Measurements from ENCODE around the gene SLC5A3. TPM values are rescaled to one million over a fixed set of nuclear protein-coding genes. Genes with fewer than 3 reads are reported as not detected.

The SLC5A3 gene
- total and polyA plus RNA-seq, 10 donors: 1.1 to 22.3 (median 10.5) TPM

- WGBS, 5 donors: 88 to 99% (median 94%) methylated on average over 4 of the region's 4 CpGs
- H3K36me3 ChIP-seq: no peaks in the 10 kb centered on the region
- H3K9me3 ChIP-seq: no peaks in the 10 kb centered on the region
- H3K4me3 ChIP-seq: no peak overlapping the region
- peaks cover 0 to 7% (median 0%) of the 10 kb centered on the region in 6 donors for H3K4me1 ChIP-seq
- no peak overlapping the region for H3K27ac ChIP-seq
- TF ChIP-seq POLR2AphosphoS5 (IDR thresholded peaks at IDR 0.05) (no peak), POLR2A (IDR thresholded peaks at IDR 0.05) (no peak), CTCF (IDR thresholded peaks at IDR 0.05 in 8 of 11, conservative IDR thresholded peaks at IDR 0.05 in 3 of 11) (no peak)
- H3K27me3 ChIP-seq (replicated peaks in 1 of 7): no peaks in the 10 kb centered on the region
- no peak for DNase-seq
- intact Hi-C loops (cut with DNase I; ENCODE audit: low total_unique reads): no loop called here
Measured at GRCh38 chr21:34043333-34043732, 30.0 kb upstream of the SLC5A3 start.

- peak overlapping the region in 1 of 8 donors; percentile 13 for H3K4me3 ChIP-seq
- no peaks in the 10 kb centered on the region for H3K9me3 ChIP-seq
- H3K27me3 ChIP-seq (replicated peaks in 1 of 7): no peaks in the 10 kb centered on the region
- TF ChIP-seq CTCF (IDR thresholded peaks at IDR 0.05 in 8 of 11, conservative IDR thresholded peaks at IDR 0.05 in 3 of 11) (no peak), POLR2A (IDR thresholded peaks at IDR 0.05) (no peak), POLR2AphosphoS5 (IDR thresholded peaks at IDR 0.05) (no peak)
- peaks cover 0 to 7% (median 0%) of the 10 kb centered on the region in 6 donors for H3K4me1 ChIP-seq
- intact Hi-C loops (cut with DNase I; ENCODE audit: low total_unique reads): no loop called here
- H3K27ac ChIP-seq: no peak overlapping the region
- no peaks in the 10 kb centered on the region for H3K36me3 ChIP-seq
- DNase-seq: no peak
- 62 to 74% (median 67%) methylated on average over 6 of the region's 6 CpGs for WGBS, 5 donors
Measured at GRCh38 chr21:34046917-34047316, 26.5 kb upstream of the SLC5A3 start.

GRCh38 chr21:34047835-34048234 lies 25.5 kb upstream of the SLC5A3 start:
- intact Hi-C loops (cut with DNase I; ENCODE audit: low total_unique reads): no loop called here

GRCh38 chr21:34052171-34052570 lies 21.2 kb upstream of the SLC5A3 start:
- no peak overlapping the region for H3K4me3 ChIP-seq
- 86 to 94% (median 88%) methylated on average over 5 of the region's 5 CpGs for WGBS, 5 donors

More at GRCh38 chr21:34047835-34048234, 25.5 kb upstream of the SLC5A3 start:
- Histone ChIP-seq H3K36me3 (no peaks in the 10 kb centered on the region), H3K27me3 (replicated peaks in 1 of 7) (no peaks in the 10 kb centered on the region), H3K27ac (no peak overlapping the region), H3K4me3 (no peak overlapping the region), H3K9me3 (no peaks in the 10 kb centered on the region), H3K4me1 (peaks cover 0 to 7% (median 0%) of the 10 kb centered on the region in 6 donors)
- DNase-seq: no peak
- TF ChIP-seq CTCF (IDR thresholded peaks at IDR 0.05 in 8 of 11, conservative IDR thresholded peaks at IDR 0.05 in 3 of 11) (no peak), POLR2AphosphoS5 (IDR thresholded peaks at IDR 0.05) (no peak), POLR2A (IDR thresholded peaks at IDR 0.05) (no peak)

More at GRCh38 chr21:34052171-34052570, 21.2 kb upstream of the SLC5A3 start:
- Histone ChIP-seq H3K36me3 (no peaks in the 10 kb centered on the region), H3K27me3 (replicated peaks in 1 of 7) (no peaks in the 10 kb centered on the region), H3K9me3 (no peaks in the 10 kb centered on the region), H3K27ac (no peak overlapping the region), H3K4me1 (no peaks in the 10 kb centered on the region)
- TF ChIP-seq POLR2AphosphoS5 (IDR thresholded peaks at IDR 0.05) (no peak), CTCF (IDR thresholded peaks at IDR 0.05 in 8 of 11, conservative IDR thresholded peaks at IDR 0.05 in 3 of 11) (no peak), POLR2A (IDR thresholded peaks at IDR 0.05) (no peak)
- intact Hi-C loops (cut with DNase I; ENCODE audit: low total_unique reads): no loop called here
- no peak for DNase-seq
